Gastrocnemius medialis (tissue), 4 donors: ENCODE results near the gene PDE6C.

Source experiments
- POLR2A ChIP-seq, 2 donors: fragments of 450-650 bp; IDR thresholded peaks; one replicate each; pipeline ENCODE4 v1.6.1; 2017; ENCODE audit warnings: antibody characterized with exemption in 2 of 2, mild to moderate bottlenecking in 2 of 2, moderate library complexity in 2 of 2
- TF ChIP-seq, protein P1 (sequence below), 5 experiments: fragments of 450-650 bp in 3 of 5; fragments of 200-600 bp in 2 of 5; sonication (generic) in 2 of 5; IDR thresholded peaks in 4 of 5; conservative IDR thresholded peaks in 1 of 5; 1 replicate in 4 of 5; 2 replicates in 1 of 5; pipeline ENCODE4 v1.5.1; 2016 to 2019; ENCODE audit warnings: antibody characterized with exemption in 5 of 5, mild to moderate bottlenecking in 3 of 5, moderate library complexity in 3 of 5

DNA sequence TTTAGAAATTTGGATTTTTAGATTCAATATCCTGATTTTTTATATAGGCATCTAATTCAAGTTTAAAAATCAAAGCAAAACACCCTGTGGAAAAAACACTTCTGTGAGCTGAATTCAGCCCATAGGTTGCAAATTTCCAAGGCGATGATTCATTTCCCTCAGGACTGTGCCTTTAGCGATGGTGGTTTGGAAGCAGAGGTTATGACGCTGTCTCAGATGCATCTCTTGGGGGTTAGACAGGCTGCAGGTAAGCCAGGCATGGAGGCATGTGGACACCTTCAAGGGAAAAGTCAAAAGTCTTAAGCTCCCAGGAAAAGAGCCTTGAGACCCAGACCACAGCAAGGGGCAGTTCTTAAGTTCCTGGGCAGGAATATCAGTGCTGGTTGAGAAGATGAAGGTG lies 99.6 kb downstream of the PDE6C start:
- TF ChIP-seq, protein P1, sequence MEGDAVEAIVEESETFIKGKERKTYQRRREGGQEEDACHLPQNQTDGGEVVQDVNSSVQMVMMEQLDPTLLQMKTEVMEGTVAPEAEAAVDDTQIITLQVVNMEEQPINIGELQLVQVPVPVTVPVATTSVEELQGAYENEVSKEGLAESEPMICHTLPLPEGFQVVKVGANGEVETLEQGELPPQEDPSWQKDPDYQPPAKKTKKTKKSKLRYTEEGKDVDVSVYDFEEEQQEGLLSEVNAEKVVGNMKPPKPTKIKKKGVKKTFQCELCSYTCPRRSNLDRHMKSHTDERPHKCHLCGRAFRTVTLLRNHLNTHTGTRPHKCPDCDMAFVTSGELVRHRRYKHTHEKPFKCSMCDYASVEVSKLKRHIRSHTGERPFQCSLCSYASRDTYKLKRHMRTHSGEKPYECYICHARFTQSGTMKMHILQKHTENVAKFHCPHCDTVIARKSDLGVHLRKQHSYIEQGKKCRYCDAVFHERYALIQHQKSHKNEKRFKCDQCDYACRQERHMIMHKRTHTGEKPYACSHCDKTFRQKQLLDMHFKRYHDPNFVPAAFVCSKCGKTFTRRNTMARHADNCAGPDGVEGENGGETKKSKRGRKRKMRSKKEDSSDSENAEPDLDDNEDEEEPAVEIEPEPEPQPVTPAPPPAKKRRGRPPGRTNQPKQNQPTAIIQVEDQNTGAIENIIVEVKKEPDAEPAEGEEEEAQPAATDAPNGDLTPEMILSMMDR (IDR thresholded peaks at IDR 0.05 in 4 of 5, conservative IDR thresholded peaks at IDR 0.05 in 1 of 5): no peak
- no peak for TF ChIP-seq POLR2A (IDR thresholded peaks at IDR 0.05)
